ENCODE results near the gene HAGH.

Gene HAGH

DNA sequence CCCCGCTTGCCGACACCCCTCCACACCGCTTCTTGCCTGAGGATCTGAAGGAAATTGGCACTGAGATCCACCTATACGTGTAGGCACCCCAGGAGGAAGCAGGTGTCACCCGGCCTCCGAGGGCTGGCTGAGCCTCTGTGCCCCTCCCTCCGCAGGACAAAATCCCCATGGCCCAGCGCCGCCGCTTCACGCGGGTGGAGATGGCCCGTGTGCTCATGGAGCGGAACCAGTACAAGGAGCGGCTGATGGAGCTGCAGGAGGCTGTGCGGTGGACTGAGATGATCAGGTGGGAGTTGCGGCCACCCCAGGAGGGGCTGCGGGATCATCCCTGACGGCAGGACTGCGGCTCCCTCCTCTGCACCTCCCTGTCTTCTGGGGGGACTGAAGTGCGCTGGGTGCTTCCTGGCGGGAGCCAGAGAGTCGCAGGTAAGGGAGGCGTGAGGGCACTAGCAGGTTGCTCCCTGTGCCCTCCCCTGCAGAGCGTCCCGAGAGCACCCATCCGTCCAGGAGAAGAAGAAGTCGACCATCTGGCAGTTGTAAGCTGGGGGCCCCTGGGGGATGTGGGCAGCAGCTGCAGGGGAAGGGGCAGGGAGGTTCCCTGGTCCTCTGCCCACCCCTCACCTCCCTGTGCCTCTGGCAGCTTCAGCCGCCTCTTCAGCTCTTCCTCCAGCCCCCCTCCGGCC is 64.3 kb downstream of the HAGH start:
- DNase-seq (ENCODE audit: low spot score), result no peak

DNA sequence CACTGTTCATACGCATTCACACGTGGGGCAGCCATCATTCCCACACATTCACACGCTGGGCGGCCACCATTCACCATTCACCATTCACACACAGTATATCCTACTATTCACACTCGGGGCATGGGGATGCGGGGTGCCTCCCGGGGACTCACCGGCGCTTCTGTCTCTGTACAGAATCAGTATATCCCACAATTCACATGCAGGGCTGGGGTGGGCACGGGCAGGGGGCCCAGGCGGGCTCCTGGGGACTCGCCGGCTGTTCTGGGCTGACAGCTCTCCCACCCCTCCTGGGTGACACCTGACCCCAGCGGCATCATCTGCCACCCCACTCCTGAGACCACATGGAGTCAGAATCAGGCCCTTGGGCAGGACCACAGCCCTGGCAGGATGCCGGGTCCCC is 64.9 kb downstream of the HAGH start:
- no peak for DNase-seq (ENCODE audit: low spot score)

DNA sequence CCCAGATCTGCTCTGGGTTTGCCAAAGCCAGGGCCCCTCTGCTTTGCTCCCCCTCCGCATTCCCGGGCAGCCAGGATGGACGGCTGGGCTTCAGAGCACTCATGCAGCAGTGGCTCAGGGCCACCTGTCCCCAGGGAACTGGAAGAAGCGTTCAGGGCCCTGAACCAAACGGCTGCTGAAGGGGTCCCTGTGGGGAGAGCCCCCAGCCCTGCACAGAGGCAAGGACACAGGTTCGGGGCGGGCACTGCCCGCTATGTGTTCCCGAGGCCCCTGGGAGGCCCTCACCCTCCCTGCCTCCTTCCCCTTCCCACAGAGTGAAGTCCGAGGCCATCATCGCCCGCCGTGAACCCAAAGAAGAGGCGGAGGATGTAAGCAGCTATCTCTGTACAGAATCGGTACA is 65.7 kb downstream of the HAGH start:
- DNase-seq (ENCODE audit: low spot score), result no peak

GRCh38 chr16:1759511-1759910 is 67.1 kb downstream of the HAGH start:
- no peak for DNase-seq (ENCODE audit: low spot score)

DNA sequence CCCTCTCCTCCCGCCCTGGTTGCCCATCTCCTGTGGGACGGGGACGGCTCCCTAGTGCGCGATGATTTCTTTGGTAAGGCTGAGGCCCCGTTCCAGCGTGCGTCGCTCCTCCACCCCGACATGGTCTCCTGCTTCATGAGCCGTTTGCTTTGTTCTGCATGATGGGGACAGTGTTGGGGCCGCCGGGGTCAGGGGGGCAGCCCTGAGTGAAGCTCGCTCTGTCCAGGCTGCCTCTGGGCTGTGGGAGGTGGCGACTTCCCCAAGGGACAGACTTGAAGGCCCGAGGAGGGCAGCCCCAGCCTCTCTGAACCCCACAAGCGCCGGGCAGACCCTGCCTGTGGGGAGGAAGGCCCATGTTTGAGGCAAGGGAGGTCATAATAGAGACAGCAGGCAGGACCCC is 67.7 kb downstream of the HAGH start:
- no peak for DNase-seq (ENCODE audit: low spot score)

DNA sequence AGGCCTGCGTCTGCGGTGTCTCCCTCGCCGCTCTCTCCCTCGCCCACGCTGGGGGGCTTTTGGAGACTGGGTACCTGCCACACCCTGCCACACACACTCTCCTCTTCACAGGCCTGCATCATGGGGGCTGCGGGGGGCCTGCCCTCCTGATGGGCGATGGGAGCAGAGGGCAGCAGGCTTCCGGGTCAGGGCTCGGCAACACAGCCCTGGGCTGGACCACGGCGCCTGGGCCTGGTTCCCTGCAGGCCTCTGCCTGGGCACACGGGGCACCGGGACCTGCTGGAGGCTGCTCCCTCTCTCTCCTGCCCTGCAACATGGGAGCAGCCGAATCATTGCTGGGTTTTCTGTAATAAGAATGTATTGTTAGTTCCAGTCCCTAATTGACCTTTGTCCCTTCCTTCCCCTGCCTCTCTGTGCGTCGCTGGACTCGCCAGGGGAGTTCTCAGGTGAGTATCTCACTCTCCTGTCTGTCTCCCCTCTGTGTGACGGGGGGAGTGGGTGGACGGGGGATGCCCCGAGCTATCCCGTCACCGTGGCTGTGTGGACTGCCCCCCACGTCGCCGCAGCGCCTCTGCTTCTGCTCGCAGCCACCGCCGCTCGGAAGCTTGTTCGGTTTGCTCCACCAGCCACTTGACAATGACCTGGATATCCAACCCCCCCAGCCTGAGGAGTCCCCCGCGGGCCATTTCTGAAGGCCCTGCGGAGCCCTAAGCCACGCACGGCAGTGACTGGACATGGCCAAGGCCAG is 68.7 kb downstream of the HAGH start:
- no peak for DNase-seq (ENCODE audit: low spot score)
